Activated CD4-positive, alpha-beta memory T cell treated with anti-CD3 and anti-CD28 coated beads, Interleukin-2, amount 10 ng/mL, durations not matched to agents 7 days and 5 days (primary cell): ENCODE results near the gene ETV3L. TPM values are rescaled to one million over a fixed set of nuclear protein-coding genes. Genes with fewer than 3 reads are reported as not detected.
"Not testable (repeated sequence)": the region's sequence is repeated elsewhere in the genome, so short reads cannot be mapped to it uniquely, and the experiment has no call there.

ENCODE experiments used
- CTCF ChIA-PET: fragments of 350-600 bp; sonication (Branson Sonifier 250); formaldehyde crosslinking; loops from one replicate; lab custom pipeline; 2021; ENCODE audit warnings: antibody characterized with exemption, inconsistent platforms; lab: Charles Lee
- POLR2A ChIA-PET: fragments of 350-600 bp; sonication (Branson Sonifier 250); formaldehyde crosslinking; loops from one replicate; lab custom pipeline; 2021; ENCODE audit warnings: antibody characterized with exemption; lab: Charles Lee
- DNase-seq: peaks from one replicate; pipeline ENCODE4 v3.0.0-alpha.2; 2020
- H3K27ac Mint-ChIP-seq: one replicate; pipeline ENCODE4 v1.8.0; 2021; ENCODE audit warnings: mild to moderate bottlenecking, mixed read lengths
- H3K27me3 Mint-ChIP-seq: one replicate; pipeline ENCODE4 v1.8.0; 2021; ENCODE audit warnings: mixed read lengths
- H3K36me3 Mint-ChIP-seq: one replicate; pipeline ENCODE4 v1.8.0; 2021; ENCODE audit warnings: low read depth, mixed read lengths
- H3K4me1 Mint-ChIP-seq: one replicate; pipeline ENCODE4 v1.8.0; 2021; ENCODE audit warnings: mixed read lengths
- H3K4me3 Mint-ChIP-seq: one replicate; pipeline ENCODE4 v1.8.0; 2021; ENCODE audit warnings: mild to moderate bottlenecking, mixed read lengths
- H3K9me3 Mint-ChIP-seq: one replicate; pipeline ENCODE4 v1.8.0; 2021; ENCODE audit warnings: mixed read lengths
- total RNA-seq, 2 experiments: library from RNA; stranded (reverse); gene quantifications; one replicate each; pipeline ENCODE4 v1.2.3, GENCODE V29; 2021

The ETV3L gene
- total RNA-seq, 2 experiments from 2014 or later = not detected

- no peak for DNase-seq
- Mint-ChIP-seq H3K27me3 (peaks cover 42% of the 10 kb centered on the region), H3K4me3 (no peak overlapping the region), H3K9me3 (no peaks in the 10 kb centered on the region), H3K36me3 (no peaks in the 10 kb centered on the region), H3K27ac (no peak overlapping the region), H3K4me1 (peaks cover 15% of the 10 kb centered on the region)
- ChIA-PET CTCF (interaction anchor here (1.0 to 1.5 kb wide), 2 partner anchors 20 to 66 kb away, joined by 3 to 4 read pairs; no protein-coding TSS in a partner anchor), POLR2A (interaction anchor here (1.0 to 1.3 kb wide), 3 partner anchors 15 to 27 kb away, joined by 3 to 4 read pairs (median 3); no protein-coding TSS in a partner anchor)
These were observed 11.1 kb upstream of the ETV3L start for GRCh38 chr1:157110686-157111085.

DNA sequence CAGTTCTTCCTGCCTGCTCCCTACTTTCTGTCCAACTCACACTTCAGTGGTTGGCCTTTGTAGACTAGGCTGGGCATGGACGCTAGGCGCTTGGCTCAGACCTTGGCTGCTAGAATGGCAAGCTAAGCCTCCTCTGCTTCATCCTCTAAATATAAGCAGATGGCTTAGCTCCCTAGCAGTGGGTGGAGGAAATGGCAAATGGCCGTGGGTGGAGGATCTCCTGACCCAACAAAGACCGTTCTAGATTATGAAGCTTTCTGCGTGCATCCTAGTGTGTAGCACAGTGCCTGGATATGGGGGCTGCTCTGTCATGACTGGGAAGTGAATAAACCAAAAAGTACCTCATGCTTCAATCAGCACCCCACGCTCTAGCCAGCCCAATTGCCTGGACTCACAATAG, 10.4 kb upstream of the ETV3L start:
- Mint-ChIP-seq H3K27ac (no peak overlapping the region), H3K27me3 (peaks cover 46% of the 10 kb centered on the region), H3K9me3 (no peaks in the 10 kb centered on the region)

GRCh38 chr1:157108448-157108847, 8.8 kb upstream of the ETV3L start:
- Mint-ChIP-seq H3K27ac (no peak overlapping the region), H3K4me3 (no peak overlapping the region), H3K4me1 (peaks cover 18% of the 10 kb centered on the region), H3K9me3 (no peaks in the 10 kb centered on the region), H3K27me3 (peaks cover 58% of the 10 kb centered on the region), H3K36me3 (no peaks in the 10 kb centered on the region)
- ChIA-PET POLR2A (no interaction called here), CTCF (interaction anchor here (0.8 kb wide), 1 partner anchor 18 kb away, joined by 4 read pairs; no protein-coding TSS in a partner anchor)
- DNase-seq = no peak

More for the DNA sequence above, 10.4 kb upstream of the ETV3L start:
- POLR2A ChIA-PET = interaction anchor here (1.0 to 1.3 kb wide), 4 partner anchors 15 to 28 kb away, joined by 3 to 4 read pairs (median 3); no protein-coding TSS in a partner anchor
- Mint-ChIP-seq H3K4me1 (peaks cover 15% of the 10 kb centered on the region), H3K4me3 (no peak overlapping the region), H3K36me3 (no peaks in the 10 kb centered on the region)
- DNase-seq = no peak
- CTCF ChIA-PET = no interaction called here

- CTCF ChIA-PET = interaction anchor here (1.4 kb wide), 1 partner anchor 49 kb away, joined by 3 read pairs; no protein-coding TSS in a partner anchor
These were observed 8.1 kb upstream of the ETV3L start for GRCh38 chr1:157107702-157108101.

DNA sequence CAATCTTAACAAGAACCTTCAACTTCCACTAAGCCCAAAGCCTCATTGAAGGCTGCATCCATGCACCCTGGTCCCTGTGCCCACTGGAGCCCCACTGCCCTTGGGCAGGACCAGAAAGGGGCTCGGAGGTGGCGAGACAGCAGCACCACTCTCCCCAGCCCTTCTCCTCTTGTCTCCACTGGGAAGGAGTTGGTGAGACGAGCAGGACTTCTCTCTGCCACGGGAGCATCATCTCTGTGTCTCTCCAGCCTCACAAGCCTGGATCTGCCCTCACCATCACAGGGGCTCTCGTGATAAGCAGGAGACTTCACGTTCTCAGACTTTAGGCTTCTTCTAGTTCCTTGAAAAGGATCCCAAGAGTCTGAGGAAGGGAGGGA, 7.2 kb upstream of the ETV3L start:
- Mint-ChIP-seq H3K4me3 (no peak overlapping the region), H3K4me1 (peaks cover 18% of the 10 kb centered on the region), H3K9me3 (no peaks in the 10 kb centered on the region), H3K36me3 (no peaks in the 10 kb centered on the region), H3K27ac (no peak overlapping the region), H3K27me3 (peaks cover 61% of the 10 kb centered on the region)
- DNase-seq = no peak
- CTCF ChIA-PET = interaction anchor here (1.4 kb wide), 1 partner anchor 50 kb away, joined by 3 read pairs; no protein-coding TSS in a partner anchor
- POLR2A ChIA-PET = no interaction called here

More at GRCh38 chr1:157107702-157108101, 8.1 kb upstream of the ETV3L start:
- peaks cover 60% of the 10 kb centered on the region for H3K27me3 Mint-ChIP-seq
- no peaks in the 10 kb centered on the region for H3K36me3 Mint-ChIP-seq
- H3K27ac Mint-ChIP-seq = no peak overlapping the region
- H3K4me1 Mint-ChIP-seq = peaks cover 18% of the 10 kb centered on the region
- no peak for DNase-seq
- POLR2A ChIA-PET = no interaction called here
- H3K9me3 Mint-ChIP-seq = no peaks in the 10 kb centered on the region
- no peak overlapping the region for H3K4me3 Mint-ChIP-seq

DNA sequence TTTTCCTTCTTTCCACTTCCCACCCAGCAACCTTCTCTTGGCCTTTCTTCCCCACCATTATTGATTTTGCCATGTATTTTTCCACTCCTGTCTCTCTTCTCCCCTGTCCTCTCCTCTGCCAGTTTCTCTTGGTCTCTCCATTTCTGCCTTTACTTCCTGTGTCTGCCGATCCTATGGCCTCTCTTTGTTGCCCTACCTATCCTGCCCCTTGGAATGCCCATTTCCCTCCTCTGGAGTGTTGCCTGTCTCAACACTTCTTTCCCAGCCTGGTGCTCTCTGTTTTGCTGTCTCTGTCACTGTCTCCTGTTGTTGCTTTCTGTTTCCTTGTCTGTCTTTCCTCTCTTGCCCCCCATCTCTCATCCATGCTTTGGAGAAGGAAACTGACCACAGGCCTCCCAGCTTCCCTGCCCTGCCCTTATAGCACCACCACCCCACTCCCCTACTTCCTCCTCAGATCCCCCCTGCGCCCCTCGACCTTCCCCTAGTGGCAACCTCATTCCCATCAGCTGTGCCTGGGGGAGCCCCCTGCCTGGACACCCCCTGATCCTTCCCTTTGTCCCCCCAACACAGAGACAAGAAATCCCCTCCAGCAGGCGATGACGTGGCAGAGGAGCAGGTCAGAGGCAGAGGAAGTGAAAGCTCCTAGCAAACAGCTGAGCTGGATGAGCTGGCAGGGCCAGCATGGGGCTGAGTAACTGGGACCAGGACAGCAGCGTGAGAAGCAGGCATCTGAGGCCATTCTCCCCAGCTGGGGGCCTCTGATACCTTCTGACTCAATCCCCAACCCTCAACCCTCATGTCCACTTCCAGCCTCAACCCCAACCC, 6.6 kb upstream of the ETV3L start:
- peak; percentile 40 for DNase-seq
- H3K36me3 Mint-ChIP-seq = no peaks in the 10 kb centered on the region
- ChIA-PET POLR2A (no interaction called here), CTCF (interaction anchor here (1.4 to 2.1 kb wide), 2 partner anchors 16 to 50 kb away, joined by 3 to 8 read pairs; no protein-coding TSS in a partner anchor)
- peaks cover 61% of the 10 kb centered on the region for H3K27me3 Mint-ChIP-seq
- H3K27ac Mint-ChIP-seq = no peak overlapping the region
- H3K4me3 Mint-ChIP-seq = no peak overlapping the region
- H3K4me1 Mint-ChIP-seq = peaks cover 18% of the 10 kb centered on the region
- H3K9me3 Mint-ChIP-seq = no peaks in the 10 kb centered on the region

- peaks cover 58% of the 10 kb centered on the region for H3K27me3 Mint-ChIP-seq
- no peaks in the 10 kb centered on the region for H3K36me3 Mint-ChIP-seq
- peaks cover 18% of the 10 kb centered on the region for H3K4me1 Mint-ChIP-seq
- ChIA-PET POLR2A (no interaction called here), CTCF (interaction anchor here (2.1 kb wide), 1 partner anchor 15 kb away, joined by 8 read pairs; no protein-coding TSS in a partner anchor)
- H3K9me3 Mint-ChIP-seq = no peaks in the 10 kb centered on the region
- DNase-seq = no peak
- no peak overlapping the region for H3K4me3 Mint-ChIP-seq
- H3K27ac Mint-ChIP-seq = no peak overlapping the region
These were observed 5.8 kb upstream of the ETV3L start for GRCh38 chr1:157105298-157105987.

DNA sequence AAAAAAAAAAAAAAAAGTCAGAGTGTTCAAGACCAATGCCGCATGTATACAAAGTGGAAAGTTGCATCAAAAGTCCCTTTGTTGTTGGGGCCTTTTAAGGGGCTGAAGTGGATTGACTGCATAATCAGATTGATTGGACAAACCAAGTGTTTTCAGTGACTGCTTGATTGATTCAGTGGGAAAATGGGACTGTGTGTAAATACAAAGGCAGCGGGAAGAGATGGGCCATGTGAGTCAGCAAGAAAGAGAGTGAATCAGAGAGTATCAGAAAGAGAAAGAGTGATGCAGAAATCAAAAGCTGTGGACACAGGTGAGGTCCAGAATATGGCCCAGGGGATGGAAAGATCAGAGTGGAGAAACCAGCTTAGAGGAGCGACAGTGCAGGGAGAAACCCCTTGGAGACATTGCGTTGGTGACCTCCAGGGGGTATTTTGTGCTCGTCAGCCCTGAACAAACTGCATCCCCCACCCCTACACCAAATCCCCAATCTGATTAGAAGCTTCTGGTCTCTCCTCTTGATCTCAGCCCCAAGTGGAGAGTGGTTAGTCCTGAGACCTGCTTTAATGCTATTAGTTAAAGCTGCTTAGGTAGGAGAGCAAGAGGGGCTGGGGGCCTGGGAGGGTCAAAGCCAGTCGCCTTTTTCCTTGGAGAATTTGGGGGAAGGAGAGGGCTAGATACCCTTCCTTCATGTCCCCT, 5.1 kb upstream of the ETV3L start:
- peaks cover 18% of the 10 kb centered on the region for H3K4me1 Mint-ChIP-seq
- ChIA-PET POLR2A (no interaction called here), CTCF (interaction anchor here (2.1 kb wide), 1 partner anchor 15 kb away, joined by 8 read pairs; no protein-coding TSS in a partner anchor)
- H3K4me3 Mint-ChIP-seq = no peak overlapping the region
- no peaks in the 10 kb centered on the region for H3K9me3 Mint-ChIP-seq
- peaks cover 55% of the 10 kb centered on the region for H3K27me3 Mint-ChIP-seq
- no peaks in the 10 kb centered on the region for H3K36me3 Mint-ChIP-seq
- H3K27ac Mint-ChIP-seq = no peak overlapping the region
- no peak for DNase-seq

DNA sequence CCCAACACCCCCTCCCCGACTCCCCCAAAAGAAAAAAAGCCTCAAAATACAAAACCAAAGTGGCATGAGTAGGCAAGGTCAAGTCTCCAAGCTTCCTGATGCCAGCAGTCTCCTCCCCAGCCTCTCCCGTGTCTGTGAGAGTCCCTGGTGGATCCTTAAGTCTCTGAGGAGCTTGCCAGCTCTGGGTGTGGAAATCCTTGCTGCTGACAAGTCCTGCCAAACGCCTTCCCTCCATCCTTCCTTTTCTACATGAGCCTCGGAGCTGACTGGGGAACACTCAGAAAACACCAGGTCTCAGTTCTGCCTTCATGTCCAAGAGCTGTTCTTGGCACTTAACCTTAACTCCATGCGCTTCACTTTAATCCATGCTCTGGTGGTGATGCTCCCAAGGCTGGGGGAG, 3.7 kb upstream of the ETV3L start:
- no peak overlapping the region for H3K4me3 Mint-ChIP-seq
- ChIA-PET POLR2A (no interaction called here), CTCF (interaction anchor here (2.0 kb wide), 1 partner anchor 13 kb away, joined by 6 read pairs; no protein-coding TSS in a partner anchor)
- no peak overlapping the region for H3K27ac Mint-ChIP-seq
- peaks cover 45% of the 10 kb centered on the region for H3K27me3 Mint-ChIP-seq
- H3K9me3 Mint-ChIP-seq = no peaks in the 10 kb centered on the region
- peaks cover 24% of the 10 kb centered on the region for H3K4me1 Mint-ChIP-seq
- H3K36me3 Mint-ChIP-seq = no peaks in the 10 kb centered on the region
- no peak for DNase-seq

- DNase-seq = no peak
- no peak overlapping the region for H3K4me3 Mint-ChIP-seq
- no peaks in the 10 kb centered on the region for H3K36me3 Mint-ChIP-seq
- peaks cover 29% of the 10 kb centered on the region for H3K27me3 Mint-ChIP-seq
- CTCF ChIA-PET = interaction anchor here (1.0 kb wide), 1 partner anchor 11 kb away, joined by 4 read pairs; no protein-coding TSS in a partner anchor
- peaks cover 13% of the 10 kb centered on the region for H3K4me1 Mint-ChIP-seq
- POLR2A ChIA-PET = no interaction called here
- H3K9me3 Mint-ChIP-seq = no peaks in the 10 kb centered on the region
- H3K27ac Mint-ChIP-seq = no peak overlapping the region
These were observed 1.5 kb upstream of the ETV3L start for GRCh38 chr1:157101149-157101548.

GRCh38 chr1:157098987-157099632, 498 bp downstream of the ETV3L start:
- H3K36me3 Mint-ChIP-seq, H3K4me1 Mint-ChIP-seq, H3K9me3 Mint-ChIP-seq, H3K27ac Mint-ChIP-seq, H3K4me3 Mint-ChIP-seq, POLR2A ChIA-PET, DNase-seq: not testable (repeated sequence)
- H3K27me3 Mint-ChIP-seq = peaks cover 14% of the 10 kb centered on the region
- CTCF ChIA-PET = interaction anchor here (0.5 to 1.6 kb wide), 5 partner anchors 9 to 61 kb away, joined by 3 to 5 read pairs (median 3); no protein-coding TSS in a partner anchor

DNA sequence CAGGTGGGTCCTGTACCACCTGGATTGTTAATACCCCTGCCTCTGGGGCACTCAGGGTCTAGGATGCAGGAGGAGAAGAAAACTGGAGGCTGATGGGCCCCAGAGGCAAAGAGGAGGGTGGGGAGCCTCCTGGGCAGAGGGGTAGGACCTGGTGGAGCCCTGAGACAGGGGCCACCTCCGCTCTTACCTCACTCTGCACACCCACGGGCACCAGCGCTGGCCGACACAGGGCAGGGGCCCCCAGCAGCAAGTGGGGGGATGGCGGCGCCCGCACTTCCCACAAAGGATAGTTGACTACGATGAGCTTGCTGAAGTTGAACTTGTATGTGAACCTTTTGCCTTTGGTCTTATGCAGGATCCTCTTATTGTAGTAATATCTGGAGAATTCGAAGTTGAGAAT, 1.1 kb downstream of the ETV3L start:
- CTCF ChIA-PET = interaction anchor here (0.5 to 1.6 kb wide), 2 partner anchors 8 to 62 kb away, joined by 3 to 5 read pairs; no protein-coding TSS in a partner anchor
- H3K9me3 Mint-ChIP-seq = no peaks in the 10 kb centered on the region
- POLR2A ChIA-PET = no interaction called here
- no peaks in the 10 kb centered on the region for H3K36me3 Mint-ChIP-seq
- no peak for DNase-seq
- peaks cover 9% of the 10 kb centered on the region for H3K27me3 Mint-ChIP-seq
- peaks cover 6% of the 10 kb centered on the region for H3K4me1 Mint-ChIP-seq
- no peak overlapping the region for H3K4me3 Mint-ChIP-seq
- no peak overlapping the region for H3K27ac Mint-ChIP-seq
